Hepatocyte (in vitro differentiated cells): ENCODE data around the gene CIC. TPM values are rescaled to one million over a fixed set of nuclear protein-coding genes. Genes with fewer than 3 reads are reported as not detected.

Experiments used
- DNase-seq: peaks from one replicate; pipeline ENCODE4 v3.0.0-alpha.2; 2016; ENCODE audit warnings: low spot score
- H2AFZ ChIP-seq: fragments of 200-600 bp; sonication (generic); 2 replicates; pipeline ENCODE4 v1.6.0; 2016; ENCODE audit warnings: antibody characterized with exemption, mild to moderate bottlenecking
- H3K27ac ChIP-seq: fragments of 200-600 bp; sonication (generic); 2 replicates; pipeline ENCODE4 v1.5.1; 2016; ENCODE audit warnings: mild to moderate bottlenecking
- H3K27me3 ChIP-seq: fragments of 200-600 bp; sonication (generic); 2 replicates; pipeline ENCODE4 v1.6.1; 2016
- H3K36me3 ChIP-seq: fragments of 200-600 bp; sonication (generic); replicated peaks from 2 replicates; pipeline ENCODE4 v1.5.1; 2016; ENCODE audit warnings: low read depth; ENCODE audit not compliant: insufficient read depth
- H3K4me1 ChIP-seq: fragments of 200-600 bp; sonication (generic); 2 replicates; pipeline ENCODE4 v1.5.1; 2016; ENCODE audit warnings: mild to moderate bottlenecking, moderate library complexity; ENCODE audit not compliant: insufficient read depth
- H3K4me2 ChIP-seq: fragments of 200-600 bp; sonication (generic); 2 replicates; pipeline ENCODE4 v1.6.0; 2016
- H3K4me3 ChIP-seq: fragments of 200-600 bp; sonication (generic); 2 replicates; pipeline ENCODE4 v1.5.1; 2016; ENCODE audit warnings: mild to moderate bottlenecking
- H3K79me2 ChIP-seq: fragments of 200-600 bp; sonication (generic); 2 replicates; pipeline ENCODE4 v1.6.0; 2017; ENCODE audit warnings: mild to moderate bottlenecking
- H3K9me2 ChIP-seq: fragments of 200-600 bp; sonication (generic); replicated peaks from 2 replicates; pipeline ENCODE4 v1.6.0; 2017; ENCODE audit warnings: mild to moderate bottlenecking; ENCODE audit not compliant: insufficient read depth
- H3K9me3 ChIP-seq: fragments of 200-600 bp; sonication (generic); 2 replicates; pipeline ENCODE4 v1.5.1; 2016; ENCODE audit warnings: low read depth, mild to moderate bottlenecking
- H4K20me1 ChIP-seq: fragments of 200-600 bp; sonication (generic); 2 replicates; pipeline ENCODE4 v1.6.0; 2016; ENCODE audit warnings: mild to moderate bottlenecking; ENCODE audit not compliant: insufficient read depth, poor library complexity, severe bottlenecking
- EZH2 ChIP-seq: fragments of 200-600 bp; sonication (generic); IDR thresholded peaks from 2 replicates; pipeline ENCODE4 v1.6.1; 2016; ENCODE audit warnings: antibody characterized with exemption, mild to moderate bottlenecking, borderline replicate concordance
- EZH2phosphoT487 ChIP-seq: fragments of 200-600 bp; sonication (generic); IDR thresholded peaks from one replicate; pipeline ENCODE4 v1.6.1; 2018; ENCODE audit warnings: antibody characterized with exemption, mild to moderate bottlenecking, low read depth, moderate library complexity; ENCODE audit not compliant: unreplicated experiment, severe bottlenecking
- WGBS: methylation state at CpG from one replicate; pipeline ENCODE4 v1.1.6; 2016; ENCODE audit warnings: low lambda C conversion rate; ENCODE audit errors: missing lambda C conversion rate; 5-methylcytosine and 5-hydroxymethylcytosine counted together
- polyA plus RNA-seq: library from polyadenylated mRNA; unstranded; fragments of >200 nt; fragmentation: Nextera tagmentation; extraction: Ambion mirVana; gene quantifications from 2 replicates; pipeline ENCODE4 v1.2.1, GENCODE V29; 2016
- total RNA-seq: library from RNA; depleted of rRNA; stranded (reverse); fragments of >200 nt; gene quantifications from 2 replicates; pipeline ENCODE4 v1.2.3, GENCODE V29; 2014
- TF ChIP-seq, protein P1 (sequence below): fragments of 200-600 bp; sonication (generic); IDR thresholded peaks from 2 replicates; pipeline ENCODE4 v1.5.1; 2016; ENCODE audit warnings: antibody characterized with exemption, mild to moderate bottlenecking; ENCODE audit not compliant: poor library complexity

The CIC gene
- total and polyA plus RNA-seq, 2 experiments from 2014 or later = 17.4 to 23.2 TPM

DNA sequence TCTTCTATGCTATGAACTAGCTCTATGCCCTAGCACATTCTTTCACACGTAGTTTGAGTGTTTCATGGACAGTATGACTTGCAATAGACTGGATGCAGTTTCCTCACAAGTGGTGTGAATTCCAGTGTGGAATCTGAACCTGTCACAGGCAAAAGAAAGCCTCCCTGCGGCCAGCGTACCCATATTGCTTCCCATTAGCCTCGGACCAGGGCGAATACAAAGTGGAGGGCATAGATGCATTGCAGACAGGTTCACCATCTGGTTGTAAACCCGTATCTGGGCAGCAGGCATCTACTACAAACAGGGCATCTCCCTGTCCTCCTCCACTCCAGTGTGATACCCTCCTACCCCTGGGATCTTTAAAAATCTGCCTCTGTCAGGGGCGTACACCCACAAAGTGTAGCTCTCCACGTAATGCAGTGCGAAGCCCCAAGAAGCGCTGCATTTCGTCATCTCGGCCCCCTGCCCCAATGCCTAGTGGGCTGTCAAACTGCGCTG, 1.4 kb upstream of the CIC start:
- H2AFZ ChIP-seq = no peak overlapping the region

DNA sequence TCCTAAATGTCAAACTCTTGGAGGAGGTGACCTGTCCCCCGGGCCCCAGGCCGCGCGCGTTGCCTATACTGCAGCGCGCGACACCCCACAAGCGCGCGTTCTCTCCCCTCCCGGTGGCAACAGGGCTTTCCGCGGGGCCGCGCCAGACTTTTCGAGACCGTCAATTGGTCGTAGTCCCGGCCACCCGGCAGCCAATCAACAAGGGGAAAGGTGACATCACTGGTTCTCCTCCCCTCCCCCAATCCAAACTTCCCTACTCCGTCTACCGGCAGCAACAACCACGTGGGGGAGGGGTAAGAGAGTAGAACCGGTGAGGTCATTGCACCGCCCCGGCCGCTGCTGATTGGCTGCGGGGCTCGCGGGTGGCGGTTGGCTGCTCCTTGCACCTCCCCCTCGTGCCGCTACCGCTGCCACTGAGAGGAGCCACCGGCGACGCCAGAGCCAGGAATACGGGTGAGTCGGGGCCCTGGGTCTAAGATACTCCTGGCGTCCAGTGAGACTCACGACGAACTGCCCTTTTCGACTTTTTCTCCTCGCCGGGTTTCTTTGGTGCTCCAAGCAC, 829 bp upstream of the CIC start:
- Histone ChIP-seq H3K9me2 (no peaks in the 10 kb centered on the region), H3K36me3 (no peaks in the 10 kb centered on the region), H3K79me2 (peaks cover 26% of the 10 kb centered on the region), H3K4me3 (peak overlapping the region; percentile 9), H2AFZ (no peak overlapping the region), H3K4me1 (peaks cover 17% of the 10 kb centered on the region), H3K9me3 (no peaks in the 10 kb centered on the region), H3K27me3 (no peaks in the 10 kb centered on the region), H3K27ac (peak overlapping the region; percentile 89), H3K4me2 (peak overlapping the region; percentile 76), H4K20me1 (no peaks in the 10 kb centered on the region)
- TF ChIP-seq, protein P1, sequence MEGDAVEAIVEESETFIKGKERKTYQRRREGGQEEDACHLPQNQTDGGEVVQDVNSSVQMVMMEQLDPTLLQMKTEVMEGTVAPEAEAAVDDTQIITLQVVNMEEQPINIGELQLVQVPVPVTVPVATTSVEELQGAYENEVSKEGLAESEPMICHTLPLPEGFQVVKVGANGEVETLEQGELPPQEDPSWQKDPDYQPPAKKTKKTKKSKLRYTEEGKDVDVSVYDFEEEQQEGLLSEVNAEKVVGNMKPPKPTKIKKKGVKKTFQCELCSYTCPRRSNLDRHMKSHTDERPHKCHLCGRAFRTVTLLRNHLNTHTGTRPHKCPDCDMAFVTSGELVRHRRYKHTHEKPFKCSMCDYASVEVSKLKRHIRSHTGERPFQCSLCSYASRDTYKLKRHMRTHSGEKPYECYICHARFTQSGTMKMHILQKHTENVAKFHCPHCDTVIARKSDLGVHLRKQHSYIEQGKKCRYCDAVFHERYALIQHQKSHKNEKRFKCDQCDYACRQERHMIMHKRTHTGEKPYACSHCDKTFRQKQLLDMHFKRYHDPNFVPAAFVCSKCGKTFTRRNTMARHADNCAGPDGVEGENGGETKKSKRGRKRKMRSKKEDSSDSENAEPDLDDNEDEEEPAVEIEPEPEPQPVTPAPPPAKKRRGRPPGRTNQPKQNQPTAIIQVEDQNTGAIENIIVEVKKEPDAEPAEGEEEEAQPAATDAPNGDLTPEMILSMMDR = no peak
- TF ChIP-seq EZH2 = no peak
- TF ChIP-seq EZH2phosphoT487 = no peak
- peak; percentile 100 for DNase-seq
- WGBS = under 1% methylated on average over 45 of the region's 46 CpGs

More for the DNA sequence above, 1.4 kb upstream of the CIC start:
- no peaks in the 10 kb centered on the region for H3K27me3 ChIP-seq
- no peaks in the 10 kb centered on the region for H3K36me3 ChIP-seq
- no peak overlapping the region for H3K4me3 ChIP-seq
- H4K20me1 ChIP-seq = no peaks in the 10 kb centered on the region
- peak; percentile 14 for DNase-seq
- WGBS = 14% methylated on average over 13 of the region's 13 CpGs
- no peaks in the 10 kb centered on the region for H3K9me3 ChIP-seq
- peak overlapping the region; percentile 76 for H3K4me2 ChIP-seq
- TF ChIP-seq, protein P1 = no peak
- TF ChIP-seq EZH2phosphoT487 = no peak
- no peak for TF ChIP-seq EZH2
- H3K79me2 ChIP-seq = peaks cover 26% of the 10 kb centered on the region
- H3K4me1 ChIP-seq = peaks cover 17% of the 10 kb centered on the region
- peak overlapping the region; percentile 48 for H3K27ac ChIP-seq
- no peaks in the 10 kb centered on the region for H3K9me2 ChIP-seq

DNA sequence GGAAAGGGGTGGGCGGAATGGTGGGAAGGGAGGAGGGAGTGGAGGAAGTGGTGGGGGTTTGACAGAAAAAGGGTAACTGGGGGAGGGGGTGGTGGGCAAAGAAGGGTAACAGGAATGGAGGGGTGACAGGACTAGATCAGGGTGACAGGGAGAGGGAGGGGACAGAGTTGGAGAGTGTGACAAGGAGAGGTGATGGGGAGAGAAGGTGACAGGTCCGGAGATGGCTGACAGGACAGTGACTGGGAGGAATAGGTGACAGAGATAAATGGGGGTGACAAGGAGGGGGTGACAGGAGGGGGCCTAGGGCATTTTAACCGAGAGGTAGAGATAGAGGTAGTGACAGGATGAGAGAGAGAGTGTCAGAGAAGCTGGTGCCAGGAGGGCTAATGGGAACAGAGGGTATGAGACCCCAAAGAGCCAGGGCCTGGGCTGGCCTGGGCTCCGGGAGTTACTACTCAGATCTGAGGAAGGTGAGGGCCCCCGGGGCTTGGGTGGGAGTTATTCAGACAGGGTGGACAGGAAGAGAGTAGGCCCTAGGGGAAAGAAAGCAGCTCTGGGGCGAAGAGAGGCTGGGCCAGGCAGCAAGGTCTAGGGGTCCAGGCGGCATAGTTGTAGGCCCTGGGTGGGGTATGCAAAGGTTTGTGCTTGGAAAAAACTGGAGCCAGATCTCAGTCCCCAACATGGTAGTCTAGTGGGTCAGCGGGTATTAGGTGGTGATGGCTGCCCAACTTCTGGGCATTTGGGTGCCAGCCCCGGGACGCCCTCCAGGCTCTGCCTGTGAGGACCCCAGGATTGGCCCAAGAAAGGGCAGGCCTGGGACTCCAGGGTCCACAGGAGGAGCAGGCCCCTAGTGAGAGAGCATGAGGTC, 660 bp downstream of the CIC start:
- no peak for DNase-seq
- peak overlapping the region; percentile 88 for H3K4me2 ChIP-seq
- TF ChIP-seq EZH2 = no peak
- H3K4me3 ChIP-seq = peak overlapping the region; percentile 9
- peak overlapping the region; percentile 45 for H3K27ac ChIP-seq
- no peaks in the 10 kb centered on the region for H3K9me3 ChIP-seq
- WGBS = 69% methylated on average over 9 of the region's 10 CpGs
- H3K4me1 ChIP-seq = peaks cover 17% of the 10 kb centered on the region
- H4K20me1 ChIP-seq = no peaks in the 10 kb centered on the region
- H3K36me3 ChIP-seq = no peaks in the 10 kb centered on the region
- H3K79me2 ChIP-seq = peaks cover 38% of the 10 kb centered on the region
- no peaks in the 10 kb centered on the region for H3K27me3 ChIP-seq
- H3K9me2 ChIP-seq = no peaks in the 10 kb centered on the region
- no peak overlapping the region for H2AFZ ChIP-seq

DNA sequence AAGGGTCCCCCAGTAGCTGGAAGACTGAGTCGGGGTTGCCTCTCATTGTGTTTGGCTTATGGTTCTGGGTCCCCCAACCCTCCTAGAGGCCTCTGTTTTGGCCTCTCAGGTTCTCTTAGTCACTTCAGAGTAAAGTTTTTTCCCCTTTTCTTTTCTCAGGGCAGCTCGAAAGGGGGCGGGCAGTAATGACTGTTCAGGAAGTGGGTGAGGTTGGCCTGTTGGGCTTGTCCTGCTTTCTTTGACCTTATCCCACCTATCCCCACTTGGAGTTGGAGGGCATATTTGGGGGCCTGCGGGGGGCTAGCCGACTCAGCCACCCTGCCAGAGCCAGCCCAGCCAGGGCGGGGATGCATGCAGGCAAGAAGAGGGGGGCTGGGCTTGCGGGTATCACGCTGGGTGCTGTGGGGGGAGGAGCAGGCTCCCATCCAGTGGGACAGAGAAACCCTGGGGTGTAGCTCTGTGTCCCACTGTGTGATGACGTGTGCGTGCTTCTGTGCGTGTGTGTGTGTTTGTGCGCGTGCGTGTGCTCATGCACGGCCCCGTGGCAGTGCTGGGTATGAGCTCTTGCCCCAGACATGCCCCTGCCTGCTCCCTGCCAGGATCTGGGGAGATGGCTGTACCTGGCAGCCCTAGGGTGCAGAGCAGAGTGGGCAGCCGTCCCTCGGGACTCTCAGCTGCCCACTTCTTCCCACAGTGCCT, 1.4 kb downstream of the CIC start:
- H3K4me1 ChIP-seq = peaks cover 17% of the 10 kb centered on the region
- H3K36me3 ChIP-seq = no peaks in the 10 kb centered on the region
- peaks cover 5% of the 10 kb centered on the region for H4K20me1 ChIP-seq
- peak overlapping the region; percentile 45 for H3K27ac ChIP-seq
- no peaks in the 10 kb centered on the region for H3K9me2 ChIP-seq
- no peaks in the 10 kb centered on the region for H3K9me3 ChIP-seq
- no peak overlapping the region for H2AFZ ChIP-seq
- TF ChIP-seq EZH2 (no peak), EZH2phosphoT487 (no peak)
- TF ChIP-seq, protein P1 = no peak
- 73% methylated on average over 18 of the region's 18 CpGs for WGBS
- H3K27me3 ChIP-seq = no peaks in the 10 kb centered on the region
- peak overlapping the region; percentile 9 for H3K4me3 ChIP-seq
- no peak for DNase-seq
- peak overlapping the region; percentile 88 for H3K4me2 ChIP-seq
- peaks cover 46% of the 10 kb centered on the region for H3K79me2 ChIP-seq
